ENCODE data around the gene STARD9. TPM values are rescaled to one million over a fixed set of nuclear protein-coding genes. Genes with fewer than 3 reads are reported as not detected.

The STARD9 gene
- total and polyA plus RNA-seq, 9 of the 15 experiments (the other 6 are each of a cell fraction or from before 2014, with no cell fraction given), result 0.45 to 6.0 (median 3.6) TPM

GRCh38 chr15:42548249-42549031 lies 27.0 kb upstream of the STARD9 start, which contains the start of the genes HAUS2 and LRRC57 (continued):
- TF ChIP-seq RBM34 (IDR thresholded peaks at IDR 0.05; ENCODE audit: borderline replicate concordance, insufficient read depth, low read length) (no peak), HLTF (IDR thresholded peaks at IDR 0.05) (peak; percentile 9; the same call in 1 of the 2 replicates), EP400 (IDR thresholded peaks at IDR 0.05) (peak; percentile 91), YBX1 (IDR thresholded peaks at IDR 0.05) (no peak), ZHX1 (conservative IDR thresholded peaks at IDR 0.05; ENCODE audit: low read length) (0 out of 2 replicates have a peak, but pooled peaks have one; percentile 25), MYNN (IDR thresholded peaks at IDR 0.05) (no peak), MYNN (CRISPR knock-in tag; IDR thresholded peaks at IDR 0.05) (no peak), KLF1 (tag; IDR thresholded peaks at IDR 0.05) (peak; percentile 92), RBM39 (optimal IDR thresholded peaks at IDR 0.05; ENCODE audit: low read depth, low read length) (no peak), TCF3 (CRISPR knock-in tag; IDR thresholded peaks at IDR 0.05) (no peak; the same call in 1 of the 2 replicates), SPI1 (IDR thresholded peaks at IDR 0.05; ENCODE audit: borderline replicate concordance, low read depth, low read length) (no peak), PTBP1 (IDR thresholded peaks at IDR 0.05; ENCODE audit: low read depth, low read length) (no peak), FOXK1 (CRISPR knock-in tag; IDR thresholded peaks at IDR 0.05; ENCODE audit: borderline replicate concordance) (no peak), GTF2F1 (IDR thresholded peaks at IDR 0.05; ENCODE audit: low read depth, low read length) (no peak; the same call in 1 of the 2 replicates), TRIM25 (IDR thresholded peaks at IDR 0.05; ENCODE audit: borderline replicate concordance) (no peak), GATA2 (CRISPR knock-in tag; IDR thresholded peaks at IDR 0.05) (no peak), STAT5A (IDR thresholded peaks at IDR 0.05; ENCODE audit: borderline replicate concordance, low read length) (no peak), ZBTB11 (CRISPR knock-in tag; IDR thresholded peaks at IDR 0.05) (peak in 1 of 3 experiments; percentile 73; a peak in 1 of 6 replicates), ZNF134 (CRISPR knock-in tag; conservative IDR thresholded peaks at IDR 0.05) (no peak), ZNF507 (tag; conservative IDR thresholded peaks at IDR 0.05) (no peak), SMAD4 (CRISPR knock-in tag; conservative IDR thresholded peaks at IDR 0.05) (peak; percentile 48; the same call in 1 of the 2 replicates)
